Measurements from ENCODE around the gene ACSS3.

DNA sequence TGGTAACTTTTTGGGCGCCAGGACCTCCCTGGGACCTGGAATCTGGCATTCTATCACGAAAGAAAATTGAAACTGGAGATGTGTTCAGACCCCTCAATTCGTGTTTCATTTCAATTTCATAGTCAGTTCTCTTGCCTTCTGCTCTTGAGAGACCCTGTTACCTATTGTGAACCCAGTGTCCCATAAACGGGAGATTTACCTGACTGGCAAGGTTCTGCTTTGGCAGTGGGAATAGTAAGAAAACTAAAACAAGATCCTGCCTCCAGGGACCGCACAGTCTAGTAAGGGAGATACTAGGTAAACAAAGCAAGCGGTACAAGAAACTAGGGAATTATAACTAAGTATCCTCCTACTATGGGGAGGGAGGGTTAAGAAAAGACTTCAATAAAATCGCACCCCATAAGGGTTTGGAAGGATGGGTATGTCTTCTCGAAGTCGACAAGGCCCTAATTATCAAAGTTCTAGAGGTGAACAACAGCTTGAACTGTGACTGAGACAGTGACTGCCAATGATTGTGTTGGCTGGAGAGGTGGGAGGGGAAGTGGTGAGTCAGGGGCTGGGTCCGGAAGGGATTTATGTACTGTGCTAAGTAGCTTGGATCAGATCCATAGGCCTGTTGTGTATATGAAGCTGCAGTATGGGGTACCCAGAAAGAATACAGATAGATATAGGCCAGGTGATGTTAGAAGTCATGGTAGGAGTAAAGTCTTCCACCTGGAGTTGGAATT is 754 bp downstream of the ACSS3 start:
- TF ChIP-seq, protein P1, sequence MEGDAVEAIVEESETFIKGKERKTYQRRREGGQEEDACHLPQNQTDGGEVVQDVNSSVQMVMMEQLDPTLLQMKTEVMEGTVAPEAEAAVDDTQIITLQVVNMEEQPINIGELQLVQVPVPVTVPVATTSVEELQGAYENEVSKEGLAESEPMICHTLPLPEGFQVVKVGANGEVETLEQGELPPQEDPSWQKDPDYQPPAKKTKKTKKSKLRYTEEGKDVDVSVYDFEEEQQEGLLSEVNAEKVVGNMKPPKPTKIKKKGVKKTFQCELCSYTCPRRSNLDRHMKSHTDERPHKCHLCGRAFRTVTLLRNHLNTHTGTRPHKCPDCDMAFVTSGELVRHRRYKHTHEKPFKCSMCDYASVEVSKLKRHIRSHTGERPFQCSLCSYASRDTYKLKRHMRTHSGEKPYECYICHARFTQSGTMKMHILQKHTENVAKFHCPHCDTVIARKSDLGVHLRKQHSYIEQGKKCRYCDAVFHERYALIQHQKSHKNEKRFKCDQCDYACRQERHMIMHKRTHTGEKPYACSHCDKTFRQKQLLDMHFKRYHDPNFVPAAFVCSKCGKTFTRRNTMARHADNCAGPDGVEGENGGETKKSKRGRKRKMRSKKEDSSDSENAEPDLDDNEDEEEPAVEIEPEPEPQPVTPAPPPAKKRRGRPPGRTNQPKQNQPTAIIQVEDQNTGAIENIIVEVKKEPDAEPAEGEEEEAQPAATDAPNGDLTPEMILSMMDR (IDR thresholded peaks at IDR 0.05) = no peak
- TF ChIP-seq EZH2 (IDR thresholded peaks at IDR 0.05; ENCODE audit: borderline replicate concordance, insufficient read depth, low read depth, low read length, poor library complexity, severe bottlenecking) = no peak
